HG03558 (cell line): ENCODE results near the gene FAM89B.

Experiments
- ATAC-seq: cut with Tn5 transposase; IDR thresholded peaks from one replicate; pipeline ENCODE4 v1.9.1; 2021; ENCODE audit warnings: moderate number of reproducible peaks; ENCODE audit not compliant: unreplicated experiment; ENCODE audit errors: extremely low read depth

The FAM89B gene

GRCh38 chr11:65586247-65586630 lies 13.9 kb downstream of the FAM89B start:
- ATAC-seq = no peak

GRCh38 chr11:65586676-65587075 lies 14.3 kb downstream of the FAM89B start:
- no peak for ATAC-seq

DNA sequence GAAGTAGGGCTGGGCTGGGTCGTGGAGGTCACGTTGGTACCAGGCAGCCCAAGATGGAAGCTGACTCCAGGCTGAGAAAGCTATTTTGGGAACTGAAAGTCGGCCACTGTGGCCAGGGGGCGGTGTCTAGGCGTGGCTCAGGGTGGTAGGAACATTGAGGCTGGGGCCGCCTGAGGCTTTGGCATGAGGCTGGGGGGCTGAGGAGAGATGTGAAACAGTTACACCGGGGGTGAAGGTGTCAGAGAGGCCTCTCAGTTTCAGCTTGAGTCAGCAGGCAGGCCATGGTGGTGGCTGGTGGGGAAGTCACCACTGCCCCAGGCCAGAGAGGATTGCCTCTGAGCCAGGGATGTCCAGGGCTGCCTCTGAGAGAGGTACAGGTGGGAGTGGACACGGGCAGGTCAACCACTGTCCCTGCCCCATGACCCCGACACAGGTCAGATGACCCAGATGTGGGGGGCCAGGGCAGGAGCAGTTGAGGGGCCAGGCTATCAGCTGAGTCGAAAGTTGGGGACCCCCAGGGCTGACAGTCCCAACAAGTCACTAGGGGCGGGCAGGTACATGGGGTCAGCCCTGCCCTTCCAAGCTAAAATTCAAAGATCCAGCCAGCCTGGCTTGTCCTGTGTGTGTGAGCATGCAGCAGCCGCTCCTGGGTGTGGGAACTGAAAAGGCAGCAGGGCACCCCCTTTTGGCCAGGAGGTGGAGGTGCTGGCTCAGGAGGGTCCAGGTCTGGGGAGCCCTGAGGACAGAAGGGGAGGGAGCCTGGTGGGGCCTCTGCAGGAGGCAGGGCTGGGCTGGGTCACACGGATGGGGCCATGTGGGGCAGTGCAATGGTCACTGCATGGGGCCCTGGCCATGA lies 16.1 kb downstream of the FAM89B start:
- peak; percentile 46 for ATAC-seq

DNA sequence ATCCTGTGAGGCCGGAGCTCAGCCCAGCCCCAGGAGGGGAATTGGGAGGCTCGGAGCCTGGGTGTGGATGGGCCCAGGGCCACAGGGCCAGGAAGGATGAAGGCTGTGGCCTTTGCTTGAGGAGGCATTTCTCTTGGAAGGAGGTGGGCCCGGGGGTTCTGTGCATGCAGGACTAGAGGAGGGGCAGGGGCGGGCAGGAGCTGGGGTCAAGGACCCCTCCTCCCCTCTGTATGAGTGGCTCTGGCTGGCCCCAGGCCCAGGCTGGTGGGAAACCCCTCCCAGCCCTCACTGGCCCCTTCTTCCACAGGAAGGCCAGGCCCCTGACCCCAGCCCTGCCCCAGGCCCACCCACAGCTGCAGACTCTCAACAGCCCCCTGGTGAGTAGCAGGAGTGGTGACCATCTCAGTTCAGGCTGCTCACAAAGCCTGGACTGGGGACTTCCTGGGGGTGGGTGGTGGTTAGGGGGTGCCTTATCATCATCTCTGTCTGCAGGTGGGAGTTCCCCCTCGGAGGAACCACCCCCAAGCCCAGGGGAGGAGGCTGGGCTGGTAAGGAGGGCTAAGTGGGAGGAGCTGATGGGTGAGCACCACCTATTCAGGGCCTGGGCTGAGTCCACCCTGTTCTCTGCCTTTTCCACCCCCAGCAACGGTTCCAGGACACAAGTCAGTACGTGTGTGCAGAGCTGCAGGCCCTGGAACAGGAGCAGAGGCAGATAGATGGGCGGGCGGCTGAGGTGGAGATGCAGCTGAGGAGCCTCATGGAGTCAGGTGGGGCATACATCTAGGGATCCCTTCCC lies 17.3 kb downstream of the FAM89B start:
- no peak for ATAC-seq

DNA sequence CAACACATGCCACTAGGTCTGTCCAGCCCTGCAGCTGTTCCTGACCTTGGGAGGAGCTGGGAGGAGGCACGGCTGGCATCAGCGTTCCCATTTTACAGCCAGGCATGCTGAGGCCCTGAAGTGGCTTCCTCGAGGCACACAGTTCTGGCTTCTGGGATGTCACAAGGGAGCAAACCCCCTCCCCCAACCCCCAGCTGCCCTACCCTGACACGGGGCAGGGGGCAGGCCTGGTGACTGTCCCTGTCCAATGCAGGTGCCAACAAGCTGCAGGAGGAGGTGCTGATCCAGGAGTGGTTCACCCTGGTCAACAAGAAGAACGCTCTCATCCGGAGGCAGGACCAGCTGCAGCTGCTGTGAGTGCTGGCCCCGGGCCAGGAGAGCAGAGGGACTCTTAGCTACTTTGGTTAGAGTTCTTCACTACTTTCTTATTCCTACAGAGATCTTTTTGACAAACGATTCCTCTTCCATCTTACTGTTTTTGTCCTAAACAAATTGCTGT lies 18.0 kb downstream of the FAM89B start:
- no peak for ATAC-seq

DNA sequence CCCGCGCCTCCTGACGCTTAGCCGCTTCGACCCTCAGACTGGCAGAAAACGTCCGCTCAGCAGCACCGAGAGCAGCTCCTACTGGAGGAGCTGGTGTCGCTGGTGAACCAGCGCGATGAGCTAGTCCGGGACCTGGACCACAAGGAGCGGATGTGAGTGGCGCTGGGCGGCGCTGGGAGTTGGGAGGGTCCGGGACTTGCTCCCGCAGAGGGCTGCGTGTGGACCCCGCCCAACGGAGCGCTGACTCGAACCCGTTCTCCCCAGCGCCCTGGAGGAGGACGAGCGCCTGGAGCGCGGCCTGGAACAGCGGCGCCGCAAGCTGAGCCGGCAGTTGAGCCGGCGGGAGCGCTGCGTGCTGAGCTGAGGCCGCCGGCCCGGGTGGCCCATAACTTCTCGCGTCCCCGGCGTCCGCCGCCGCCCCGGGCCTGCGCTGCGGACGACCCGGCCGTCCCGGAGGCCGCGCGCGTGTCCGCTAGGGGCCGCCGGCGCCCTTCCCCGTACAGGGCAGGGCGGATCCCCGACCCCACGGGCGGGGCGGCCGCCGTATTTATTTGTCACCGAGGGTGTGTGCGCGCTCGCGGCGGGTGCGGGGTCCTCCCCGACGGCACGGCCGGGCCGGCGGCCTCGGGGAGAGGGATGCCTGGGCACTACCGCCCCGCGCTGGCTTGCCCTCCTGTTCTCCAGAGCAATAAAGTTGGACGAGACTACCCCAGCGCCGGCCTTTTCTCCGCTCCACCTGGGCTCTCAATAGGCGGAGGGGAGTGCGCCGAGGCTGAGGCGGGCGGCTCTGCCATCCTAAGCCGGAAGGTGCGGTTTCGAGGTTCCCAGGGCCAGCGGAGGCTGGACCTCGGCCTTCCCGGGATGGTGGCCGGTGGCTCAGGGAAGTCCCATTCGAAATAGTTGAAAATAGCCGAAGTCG lies 19.9 kb downstream of the FAM89B start:
- ATAC-seq = no peak

- ATAC-seq = no peak
Measured at GRCh38 chr11:65592858-65593517, 20.6 kb downstream of the FAM89B start.

DNA sequence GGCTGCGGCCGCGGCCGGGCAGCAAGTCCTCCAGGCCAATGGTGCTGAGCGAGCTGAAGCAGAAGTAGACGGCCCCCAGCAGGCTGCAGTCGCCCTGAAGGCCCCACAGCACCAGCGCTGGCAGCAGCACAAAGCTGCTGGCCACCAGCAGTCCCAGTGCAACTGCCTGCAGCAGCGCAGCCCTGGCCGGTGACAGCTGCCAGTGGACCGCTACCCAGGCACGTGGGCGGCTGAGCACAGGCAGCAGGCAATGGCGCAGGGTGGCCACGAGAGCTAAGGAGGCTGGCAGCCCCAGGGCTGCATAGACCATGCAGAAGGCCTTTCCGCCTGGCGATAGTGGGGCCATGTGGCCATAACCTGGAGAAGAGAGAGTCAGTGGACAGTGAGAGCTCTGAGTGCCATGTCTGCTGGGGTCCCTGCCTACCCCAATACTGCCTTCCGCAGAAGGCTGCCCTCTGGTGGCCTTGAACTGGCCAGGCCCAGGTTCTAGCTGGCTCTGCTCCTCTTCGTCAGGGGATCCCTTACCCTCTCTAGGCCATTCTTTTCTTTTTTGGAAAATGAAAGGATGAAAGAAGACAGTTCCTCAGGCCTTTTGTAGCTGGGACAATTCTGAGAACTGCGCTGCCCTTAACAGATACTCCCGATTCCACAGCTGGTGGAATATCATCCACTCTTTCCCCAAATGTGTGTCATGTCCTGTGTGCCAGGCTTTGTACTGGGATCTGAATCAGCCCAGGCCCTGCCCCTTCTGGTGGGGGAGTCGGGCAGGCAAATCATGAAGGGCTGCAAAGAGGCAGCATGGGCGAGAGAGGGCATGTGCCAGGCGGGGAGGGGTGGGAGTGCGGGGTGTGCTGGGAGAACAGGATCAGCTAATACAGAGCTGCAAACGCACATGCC lies 21.4 kb downstream of the FAM89B start:
- ATAC-seq = no peak

DNA sequence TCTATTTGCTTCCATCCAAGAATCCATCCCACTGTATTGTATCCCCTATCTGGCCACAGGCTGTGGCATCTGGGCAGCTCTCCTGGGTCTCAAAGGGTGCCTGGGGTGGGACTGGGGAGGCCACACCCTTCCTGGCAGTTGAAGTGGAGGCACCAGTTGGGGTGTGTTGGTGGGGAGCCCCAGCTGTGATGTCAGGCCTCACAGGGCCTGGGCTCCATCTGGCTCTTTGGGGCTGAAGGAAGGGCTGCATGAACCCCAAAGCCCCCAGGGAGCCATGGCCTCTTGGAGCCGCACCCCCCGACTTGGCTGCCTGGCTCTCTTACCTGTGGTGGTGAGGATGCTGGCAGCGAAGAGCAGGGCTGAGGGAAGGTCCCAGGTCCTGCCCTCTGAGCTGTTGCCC lies 22.8 kb downstream of the FAM89B start:
- no peak for ATAC-seq

GRCh38 chr11:65595543-65596281 lies 23.4 kb downstream of the FAM89B start, which contains the start of gene KCNK7:
KCNK7 (minus strand) TSS chr11:65595800; CDS start chr11:65595772, 28 bp downstream.
- ATAC-seq = no peak

DNA sequence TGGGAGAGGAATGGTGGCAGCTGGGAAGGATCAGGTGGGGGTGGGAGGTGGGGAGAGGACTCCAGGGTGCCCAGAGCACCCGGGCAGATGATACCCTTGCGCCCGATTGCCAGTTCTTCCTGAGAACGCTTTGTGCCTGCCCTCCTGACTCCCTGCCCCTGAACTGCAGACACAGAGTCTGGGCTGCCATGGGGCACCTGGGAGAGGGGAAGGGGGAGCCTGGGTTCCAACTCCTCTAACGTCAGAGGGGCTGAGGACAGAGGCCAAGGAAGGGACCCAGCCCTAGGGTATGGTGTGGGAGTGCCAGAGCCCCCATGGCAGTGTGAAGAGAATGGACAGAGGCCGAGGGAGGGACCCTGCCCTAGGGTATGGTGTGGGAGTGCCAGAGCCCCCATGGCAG lies 24.2 kb downstream of the FAM89B start:
- no peak for ATAC-seq

GRCh38 chr11:65598258-65598699 lies 25.9 kb downstream of the FAM89B start:
- no peak for ATAC-seq

GRCh38 chr11:65599216-65599954 lies 27.0 kb downstream of the FAM89B start:
- ATAC-seq = no peak

GRCh38 chr11:65599955-65600246 lies 27.6 kb downstream of the FAM89B start:
- ATAC-seq = no peak

GRCh38 chr11:65604258-65604657 lies 31.9 kb downstream of the FAM89B start:
- no peak for ATAC-seq

DNA sequence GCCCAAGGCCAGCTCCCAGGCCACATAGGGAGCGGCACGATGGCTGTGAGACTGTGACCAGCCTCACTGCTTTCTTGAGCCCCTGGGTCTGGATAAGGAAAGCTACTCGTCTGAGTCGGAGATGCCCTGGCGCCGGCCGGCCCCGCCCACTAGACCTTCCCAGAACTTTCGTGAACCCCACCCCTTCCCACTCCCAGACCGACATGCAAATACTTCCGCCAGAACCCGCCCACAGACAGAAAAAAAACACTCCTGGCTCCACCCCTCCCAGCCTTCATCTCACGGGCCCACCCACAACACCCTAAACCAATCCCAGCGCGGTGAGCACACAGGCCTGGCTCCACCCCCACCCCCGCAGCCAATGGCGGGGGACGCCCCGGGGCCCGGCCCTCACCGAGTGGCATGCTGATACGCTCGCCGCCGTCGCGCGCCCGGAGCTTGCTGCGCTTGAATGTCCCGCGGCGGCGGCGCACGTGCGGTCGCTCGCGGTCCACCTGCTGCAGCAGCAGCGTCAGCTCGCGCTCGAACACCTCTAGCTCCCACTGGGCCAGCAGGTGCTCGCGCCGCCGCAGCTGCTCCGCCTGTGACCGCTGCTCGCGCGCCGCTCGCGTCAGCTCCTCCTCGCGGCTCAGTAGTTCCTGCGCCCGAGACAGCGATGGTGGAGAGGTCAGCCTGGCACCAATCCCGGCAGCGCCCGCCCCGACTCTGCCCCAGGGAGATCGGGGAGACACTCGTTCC lies 34.7 kb downstream of the FAM89B start:
- no peak for ATAC-seq
